Cardiac muscle cell (in vitro differentiated cells and primary cell): ENCODE data around the gene RHEBL1. TPM values are rescaled to one million over a fixed set of nuclear protein-coding genes. Genes with fewer than 3 reads are reported as not detected.

Experiments
- DNase-seq, 2 donors: peaks; one replicate each; pipeline versions ENCODE4 v3.0.0 to v3.0.0-alpha.2; 2010 to 2017; ENCODE audit warnings: low read depth in 1 of 2, low spot score in 1 of 2
- H3K27ac ChIP-seq: fragments of 200-600 bp; sonication (generic); 2 replicates; pipeline ENCODE4 v1.5.1; 2016
- H3K27me3 ChIP-seq: fragments of 200-600 bp; sonication (generic); 2 replicates; pipeline ENCODE4 v1.6.0; 2016; ENCODE audit warnings: control low read depth
- H3K36me3 ChIP-seq: fragments of 200-600 bp; sonication (generic); 2 replicates; pipeline ENCODE4 v1.5.1; 2016; ENCODE audit warnings: control low read depth
- H3K4me1 ChIP-seq: fragments of 200-600 bp; sonication (generic); 2 replicates; pipeline ENCODE4 v1.8.1; 2017; ENCODE audit warnings: low read depth, mild to moderate bottlenecking, mixed run types
- H3K4me3 ChIP-seq: fragments of 200-600 bp; sonication (generic); 2 replicates; pipeline ENCODE4 v1.5.1; 2016; ENCODE audit warnings: mild to moderate bottlenecking
- H3K9me3 ChIP-seq: fragments of 200-600 bp; sonication (generic); 2 replicates; pipeline ENCODE4 v1.5.1; 2017; ENCODE audit warnings: low read depth, mild to moderate bottlenecking, control low read depth
- polyA plus RNA-seq: library from polyadenylated mRNA; unstranded; fragments of >200 nt; fragmentation: Nextera tagmentation; extraction: Ambion mirVana; gene quantifications from 2 replicates; pipeline ENCODE4 v1.2.1, GENCODE V29; 2016
- total RNA-seq: library from RNA; depleted of rRNA; stranded (reverse); fragments of >200 nt; gene quantifications from 2 replicates; pipeline ENCODE4 v1.2.3, GENCODE V29; 2016
- TF ChIP-seq, protein P1 (sequence below): IDR thresholded peaks from 2 replicates; pipeline ENCODE4 v1.5.1; 2012; ENCODE audit warnings: low read depth, mild to moderate bottlenecking, low read length

The RHEBL1 gene
- total and polyA plus RNA-seq, 2 experiments from 2014 or later, result 0.42 to 1.0 TPM

- Histone ChIP-seq H3K36me3 (peaks cover 79% of the 10 kb centered on the region), H3K4me3 (no peak overlapping the region), H3K27me3 (no peaks in the 10 kb centered on the region), H3K4me1 (no peaks in the 10 kb centered on the region), H3K27ac (no peak overlapping the region), H3K9me3 (no peaks in the 10 kb centered on the region)
- TF ChIP-seq, protein P1, sequence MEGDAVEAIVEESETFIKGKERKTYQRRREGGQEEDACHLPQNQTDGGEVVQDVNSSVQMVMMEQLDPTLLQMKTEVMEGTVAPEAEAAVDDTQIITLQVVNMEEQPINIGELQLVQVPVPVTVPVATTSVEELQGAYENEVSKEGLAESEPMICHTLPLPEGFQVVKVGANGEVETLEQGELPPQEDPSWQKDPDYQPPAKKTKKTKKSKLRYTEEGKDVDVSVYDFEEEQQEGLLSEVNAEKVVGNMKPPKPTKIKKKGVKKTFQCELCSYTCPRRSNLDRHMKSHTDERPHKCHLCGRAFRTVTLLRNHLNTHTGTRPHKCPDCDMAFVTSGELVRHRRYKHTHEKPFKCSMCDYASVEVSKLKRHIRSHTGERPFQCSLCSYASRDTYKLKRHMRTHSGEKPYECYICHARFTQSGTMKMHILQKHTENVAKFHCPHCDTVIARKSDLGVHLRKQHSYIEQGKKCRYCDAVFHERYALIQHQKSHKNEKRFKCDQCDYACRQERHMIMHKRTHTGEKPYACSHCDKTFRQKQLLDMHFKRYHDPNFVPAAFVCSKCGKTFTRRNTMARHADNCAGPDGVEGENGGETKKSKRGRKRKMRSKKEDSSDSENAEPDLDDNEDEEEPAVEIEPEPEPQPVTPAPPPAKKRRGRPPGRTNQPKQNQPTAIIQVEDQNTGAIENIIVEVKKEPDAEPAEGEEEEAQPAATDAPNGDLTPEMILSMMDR, result no peak
- DNase-seq, result no peak
Observed at GRCh38 chr12:49044660-49045059, 25.1 kb downstream of the RHEBL1 start.

DNA sequence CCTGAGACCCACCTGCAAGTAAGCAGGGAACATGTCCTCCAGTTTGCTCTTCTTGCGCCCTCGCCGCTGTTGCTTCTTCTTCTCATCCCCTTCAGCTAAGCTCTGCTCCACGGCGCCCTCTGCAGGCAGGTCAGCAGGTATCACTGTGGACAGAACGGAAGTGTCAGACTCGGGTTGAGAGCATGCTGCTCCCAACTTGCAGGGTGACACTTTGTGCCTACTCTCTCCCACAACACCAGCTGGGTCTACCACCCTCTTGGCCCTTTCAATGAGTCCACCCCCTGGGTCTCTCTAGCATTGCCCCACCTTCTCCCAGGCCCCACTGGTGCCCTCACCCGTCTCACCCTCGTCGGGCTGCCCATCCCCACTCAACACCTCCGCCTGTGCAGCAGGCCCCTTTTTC, 25.9 kb downstream of the RHEBL1 start:
- peaks cover 77% of the 10 kb centered on the region for H3K36me3 ChIP-seq
- TF ChIP-seq, protein P1, result peak; percentile 69

DNA sequence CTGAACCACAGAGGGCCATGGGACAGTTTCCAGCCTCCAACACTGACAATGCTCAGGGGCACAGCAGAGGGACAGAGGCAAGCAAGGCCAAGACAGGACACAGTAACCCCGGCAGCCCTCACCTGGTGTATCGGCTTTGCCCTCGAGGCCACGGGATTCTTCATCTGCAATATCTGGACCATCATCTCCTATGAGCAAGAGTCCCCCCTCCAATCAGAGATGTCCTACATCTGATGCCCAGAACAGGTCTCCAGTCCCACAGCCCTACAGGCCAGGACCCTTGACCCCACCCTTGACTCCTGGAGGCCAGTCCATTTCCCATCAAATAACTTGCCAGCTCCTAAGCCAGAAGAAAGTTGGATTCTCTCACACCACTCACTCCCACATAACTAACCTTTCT, 26.5 kb downstream of the RHEBL1 start:
- TF ChIP-seq, protein P1, result no peak
- H3K4me1 ChIP-seq, result no peaks in the 10 kb centered on the region
- no peaks in the 10 kb centered on the region for H3K27me3 ChIP-seq
- H3K27ac ChIP-seq, result no peak overlapping the region
- peaks cover 74% of the 10 kb centered on the region for H3K36me3 ChIP-seq
- no peak overlapping the region for H3K4me3 ChIP-seq
- DNase-seq, result no peak
- H3K9me3 ChIP-seq, result no peaks in the 10 kb centered on the region

More for the DNA sequence above, 25.9 kb downstream of the RHEBL1 start:
- Histone ChIP-seq H3K27ac (no peak overlapping the region), H3K4me1 (no peaks in the 10 kb centered on the region), H3K27me3 (no peaks in the 10 kb centered on the region), H3K9me3 (no peaks in the 10 kb centered on the region), H3K4me3 (no peak overlapping the region)
- peak; percentile 62 to 69 for DNase-seq

DNA sequence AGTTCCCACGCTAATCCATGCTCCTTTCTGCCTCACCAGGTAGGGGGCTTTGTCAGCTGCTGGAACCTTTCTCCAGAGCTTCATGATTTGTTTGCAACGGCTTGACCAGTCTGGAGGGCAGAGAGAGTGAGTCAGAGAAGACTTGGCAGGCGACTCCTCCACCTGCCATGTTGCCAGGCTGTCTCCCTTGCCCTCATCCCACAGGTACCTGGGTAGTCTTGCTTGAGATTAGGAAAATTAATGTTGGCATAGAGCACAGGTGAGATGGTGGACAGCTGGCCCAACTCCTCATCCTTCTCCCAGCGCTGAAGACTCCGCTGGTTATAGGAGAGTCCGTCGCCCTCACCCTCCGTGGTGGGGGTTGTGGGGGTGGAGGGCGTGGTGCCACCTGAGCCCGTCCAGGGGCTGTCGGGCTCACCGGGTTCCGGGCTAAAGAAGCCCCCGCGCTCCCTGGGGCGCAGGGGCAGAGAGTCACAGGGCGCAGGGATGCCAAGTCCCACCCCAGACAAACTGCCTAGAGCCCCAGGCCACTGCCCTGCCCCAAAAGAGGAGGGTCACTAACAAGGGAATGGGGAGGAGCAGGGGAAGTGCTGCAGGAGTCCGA, 27.8 kb downstream of the RHEBL1 start:
- Histone ChIP-seq H3K4me1 (no peaks in the 10 kb centered on the region), H3K4me3 (no peak overlapping the region), H3K36me3 (peaks cover 70% of the 10 kb centered on the region), H3K27ac (no peak overlapping the region), H3K9me3 (no peaks in the 10 kb centered on the region), H3K27me3 (no peaks in the 10 kb centered on the region)
- TF ChIP-seq, protein P1, result no peak
- DNase-seq, result no peak

DNA sequence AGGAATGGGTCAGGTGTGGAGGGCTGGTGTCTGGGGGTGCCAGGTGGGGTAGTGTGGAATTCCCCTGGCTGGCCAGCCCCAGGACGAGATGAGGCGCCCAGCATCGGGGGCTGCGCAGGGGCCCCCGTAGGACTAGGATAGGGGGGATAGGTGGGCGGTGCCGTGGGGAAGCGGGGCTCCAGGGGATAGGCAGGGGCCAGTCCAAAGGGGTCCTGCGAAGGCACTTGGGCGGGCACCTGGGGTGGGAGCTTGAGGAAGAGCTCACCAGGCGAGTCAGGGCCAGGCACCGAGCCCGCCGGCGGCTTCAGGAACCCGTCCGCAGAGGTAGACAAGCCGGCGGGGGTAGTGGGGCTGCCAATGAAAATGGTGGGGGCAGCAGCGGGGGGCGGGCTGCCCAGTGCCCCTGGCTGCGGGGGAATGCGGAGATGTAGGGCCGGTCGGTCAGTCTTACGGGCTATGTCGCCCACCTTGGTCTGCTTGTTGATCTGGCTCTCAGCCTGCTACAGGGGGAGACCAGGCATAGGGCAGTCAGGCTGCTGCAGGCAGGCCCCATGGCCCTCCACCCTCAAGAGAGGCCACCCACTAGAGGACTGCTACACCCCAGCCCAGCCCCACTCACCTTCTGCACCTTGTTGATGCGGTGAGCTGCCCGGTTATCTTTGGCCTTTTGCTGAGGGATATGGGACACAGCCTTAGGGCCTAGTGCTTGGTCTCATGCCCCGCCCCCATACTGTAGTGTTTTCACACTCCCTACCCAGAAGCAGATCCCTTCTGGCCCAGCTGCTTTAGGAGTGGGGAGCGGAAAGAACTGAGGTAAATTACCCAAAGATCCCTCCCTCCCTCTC, 28.5 kb downstream of the RHEBL1 start:
- H3K9me3 ChIP-seq, result no peaks in the 10 kb centered on the region
- H3K36me3 ChIP-seq, result peaks cover 66% of the 10 kb centered on the region
- TF ChIP-seq, protein P1, result no peak
- H3K4me1 ChIP-seq, result no peaks in the 10 kb centered on the region
- no peak overlapping the region for H3K27ac ChIP-seq
- no peak overlapping the region for H3K4me3 ChIP-seq
- DNase-seq, result no peak
- no peaks in the 10 kb centered on the region for H3K27me3 ChIP-seq
